ENCODE data around the gene PSMG3.

DNA sequence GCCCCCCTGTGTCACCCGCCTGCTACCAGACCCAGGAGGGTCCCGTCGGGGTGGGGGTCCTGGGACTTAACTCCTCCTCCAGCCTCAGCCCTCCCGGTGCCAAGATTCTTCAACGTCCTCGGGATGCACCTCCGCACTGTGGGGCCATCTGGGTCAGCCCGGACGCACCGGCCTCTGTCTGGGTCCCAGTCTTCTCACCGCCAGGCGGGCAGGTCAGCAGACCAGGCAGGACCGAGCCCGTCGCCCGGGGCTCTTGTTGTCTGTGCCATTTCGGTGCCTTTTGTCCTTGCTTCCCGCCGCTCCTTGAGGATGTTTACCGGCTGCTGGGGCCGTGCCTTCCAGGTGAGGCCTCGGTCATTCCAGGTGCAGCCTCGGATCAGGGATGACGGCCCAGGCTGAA, 32.1 kb upstream of the PSMG3 start:
- TF ChIP-seq, protein P1, sequence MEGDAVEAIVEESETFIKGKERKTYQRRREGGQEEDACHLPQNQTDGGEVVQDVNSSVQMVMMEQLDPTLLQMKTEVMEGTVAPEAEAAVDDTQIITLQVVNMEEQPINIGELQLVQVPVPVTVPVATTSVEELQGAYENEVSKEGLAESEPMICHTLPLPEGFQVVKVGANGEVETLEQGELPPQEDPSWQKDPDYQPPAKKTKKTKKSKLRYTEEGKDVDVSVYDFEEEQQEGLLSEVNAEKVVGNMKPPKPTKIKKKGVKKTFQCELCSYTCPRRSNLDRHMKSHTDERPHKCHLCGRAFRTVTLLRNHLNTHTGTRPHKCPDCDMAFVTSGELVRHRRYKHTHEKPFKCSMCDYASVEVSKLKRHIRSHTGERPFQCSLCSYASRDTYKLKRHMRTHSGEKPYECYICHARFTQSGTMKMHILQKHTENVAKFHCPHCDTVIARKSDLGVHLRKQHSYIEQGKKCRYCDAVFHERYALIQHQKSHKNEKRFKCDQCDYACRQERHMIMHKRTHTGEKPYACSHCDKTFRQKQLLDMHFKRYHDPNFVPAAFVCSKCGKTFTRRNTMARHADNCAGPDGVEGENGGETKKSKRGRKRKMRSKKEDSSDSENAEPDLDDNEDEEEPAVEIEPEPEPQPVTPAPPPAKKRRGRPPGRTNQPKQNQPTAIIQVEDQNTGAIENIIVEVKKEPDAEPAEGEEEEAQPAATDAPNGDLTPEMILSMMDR (IDR thresholded peaks at IDR 0.05): no peak
- TF ChIP-seq EP300 (IDR thresholded peaks at IDR 0.05) (no peak), POLR2AphosphoS5 (IDR thresholded peaks at IDR 0.05) (no peak), POLR2A (IDR thresholded peaks at IDR 0.05; ENCODE audit: low read depth) (no peak)

Measured in esophagus muscularis mucosa (tissue), 4 donors.